GM12878 (cell line): ENCODE results near the gene HOXB3.

Experiments used
- ETV6 ChIP-seq, 2 experiments: fragments of 450-650 bp in 1 of 2; IDR thresholded peaks in 1 of 2; conservative IDR thresholded peaks in 1 of 2; 2 replicates each; pipeline ENCODE4 v1.6.1; 2014; ENCODE audit warnings: antibody characterized with exemption in 1 of 2, borderline replicate concordance in 1 of 2, low read depth in 1 of 2, mild to moderate bottlenecking in 1 of 2, moderate library complexity in 1 of 2
- JUND ChIP-seq: IDR thresholded peaks from 2 replicates; pipeline ENCODE4 v1.6.1; 2012; ENCODE audit warnings: low read depth, mild to moderate bottlenecking, low read length, improper control_type of control experiment, moderate library complexity

DNA sequence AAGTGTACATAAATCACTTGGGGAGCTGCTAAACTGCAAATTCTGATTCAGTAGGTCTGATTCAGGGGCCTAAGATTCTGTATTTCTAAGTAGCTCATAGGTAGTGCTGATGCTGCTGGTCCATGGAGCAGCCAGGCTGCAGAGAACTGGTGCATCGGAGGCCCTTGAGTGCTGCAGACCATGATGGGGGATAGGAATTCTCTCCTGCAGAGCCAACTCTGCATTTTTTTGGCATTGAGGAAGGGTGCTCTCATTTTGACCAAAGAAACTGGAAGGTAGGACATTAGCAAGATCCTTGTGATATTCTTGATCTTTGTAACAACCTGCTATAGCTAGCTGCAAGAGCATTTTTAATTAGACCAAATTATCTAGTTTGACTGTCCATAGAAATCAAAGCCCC lies 49.8 kb downstream of the HOXB3 start:
- TF ChIP-seq ETV6 (conservative IDR thresholded peaks at IDR 0.05 in 1 of 2, IDR thresholded peaks at IDR 0.05 in 1 of 2; ENCODE audit: borderline replicate concordance in 1 of 2, low read depth in 1 of 2) (no peak), JUND (no peak)
